H9 (cell line): ENCODE measurements around the gene MLNR. TPM values are rescaled to one million over a fixed set of nuclear protein-coding genes. Genes with fewer than 3 reads are reported as not detected.

ENCODE experiments used
- DNase-seq: peaks from one replicate; pipeline ENCODE4 v3.0.0-alpha.2; 2017
- H2AFZ ChIP-seq: one replicate; pipeline ENCODE4 v1.6.1; 2013; ENCODE audit warnings: mild to moderate bottlenecking, low read length, control low read depth, moderate library complexity
- H2AK5ac ChIP-seq: 2 replicates; pipeline ENCODE4 v1.6.1; 2013; ENCODE audit warnings: low read length, control low read depth, mixed read lengths; ENCODE audit not compliant: insufficient read length
- H2BK120ac ChIP-seq: one replicate; pipeline ENCODE4 v1.6.1; 2013; ENCODE audit warnings: low read depth, mild to moderate bottlenecking, low read length, control low read depth, inconsistent platforms; ENCODE audit not compliant: poor library complexity, severe bottlenecking
- H2BK12ac ChIP-seq: 2 replicates; pipeline ENCODE4 v1.6.1; 2013; ENCODE audit warnings: low read length, control low read depth, mixed read lengths, low read depth; ENCODE audit not compliant: insufficient read length
- H2BK15ac ChIP-seq: 2 replicates; pipeline ENCODE4 v1.6.1; 2013; ENCODE audit warnings: low read depth, low read length, control low read depth
- H2BK20ac ChIP-seq: one replicate; pipeline ENCODE4 v1.6.1; 2013; ENCODE audit warnings: low read depth, mild to moderate bottlenecking, low read length, control low read depth, inconsistent platforms; ENCODE audit not compliant: poor library complexity, severe bottlenecking
- H2BK5ac ChIP-seq: 2 replicates; pipeline ENCODE4 v1.6.1; 2013; ENCODE audit warnings: low read length, control low read depth, mixed read lengths; ENCODE audit not compliant: insufficient read length
- H3K14ac ChIP-seq: 2 replicates; pipeline ENCODE4 v1.6.1; 2013; ENCODE audit warnings: low read length, control low read depth; ENCODE audit not compliant: insufficient read depth
- H3K18ac ChIP-seq: 2 replicates; pipeline ENCODE4 v1.6.1; 2013; ENCODE audit warnings: low read depth, mild to moderate bottlenecking, mixed read lengths, low read length, control low read depth; ENCODE audit not compliant: insufficient read length
- H3K23ac ChIP-seq: 2 replicates; pipeline ENCODE4 v1.6.1; 2013; ENCODE audit warnings: low read length, control low read depth, mixed read lengths, low read depth; ENCODE audit not compliant: insufficient read length
- H3K23me2 ChIP-seq: 2 replicates; pipeline ENCODE4 v1.6.1; 2013; ENCODE audit warnings: low read depth, mild to moderate bottlenecking, mixed read lengths, low read length, control low read depth; ENCODE audit not compliant: insufficient read length, poor library complexity, severe bottlenecking
- H3K27ac ChIP-seq: 2 replicates; pipeline ENCODE4 v1.5.1; 2013; ENCODE audit warnings: low read length, control low read depth, mixed read lengths, low read depth; ENCODE audit not compliant: insufficient read length
- H3K27me3 ChIP-seq: 2 replicates; pipeline ENCODE4 v1.6.1; 2013; ENCODE audit warnings: low read length, control low read depth, inconsistent platforms; ENCODE audit not compliant: insufficient read depth
- H3K4ac ChIP-seq: 2 replicates; pipeline ENCODE4 v1.6.1; 2013; ENCODE audit warnings: low read depth, mild to moderate bottlenecking, control low read depth, inconsistent platforms, low read length, moderate library complexity
- H3K4me1 ChIP-seq: 2 replicates; pipeline ENCODE4 v1.6.1; 2013; ENCODE audit warnings: low read length, control low read depth, inconsistent platforms; ENCODE audit not compliant: insufficient read depth
- H3K4me2 ChIP-seq: 2 replicates; pipeline ENCODE4 v1.6.1; 2013; ENCODE audit warnings: low read length, control low read depth, mixed read lengths; ENCODE audit not compliant: insufficient read length, insufficient read depth
- H3K56ac ChIP-seq: 2 replicates; pipeline ENCODE4 v1.6.1; 2013; ENCODE audit warnings: low read depth, mild to moderate bottlenecking, mixed read lengths, low read length, control low read depth; ENCODE audit not compliant: insufficient read length
- H3K79me1 ChIP-seq: 2 replicates; pipeline ENCODE4 v1.6.1; 2013; ENCODE audit warnings: low read depth, mild to moderate bottlenecking, moderate library complexity, low read length, control low read depth, inconsistent platforms; ENCODE audit not compliant: insufficient read depth, poor library complexity, severe bottlenecking
- H3K79me2 ChIP-seq: 2 replicates; pipeline ENCODE4 v1.6.1; 2013; ENCODE audit warnings: low read length, control low read depth, inconsistent platforms; ENCODE audit not compliant: insufficient read depth
- H3K9ac ChIP-seq: 2 replicates; pipeline ENCODE4 v1.6.1; 2013; ENCODE audit warnings: low read length, control low read depth, mixed read lengths; ENCODE audit not compliant: insufficient read length; ENCODE audit errors: extremely low read depth
- H3K9me3 ChIP-seq: one replicate; pipeline ENCODE4 v1.6.1; 2013; ENCODE audit warnings: low read depth, low read length, inconsistent platforms; ENCODE audit not compliant: control insufficient read depth
- H3T11ph ChIP-seq: one replicate; pipeline ENCODE4 v1.6.1; 2013; ENCODE audit warnings: mild to moderate bottlenecking, low read length, control low read depth, inconsistent platforms
- H4K20me1 ChIP-seq: one replicate; pipeline ENCODE4 v1.6.1; 2013; ENCODE audit not compliant: control insufficient read depth, insufficient read length, insufficient read depth
- H4K5ac ChIP-seq: 2 replicates; pipeline ENCODE4 v1.6.1; 2013; ENCODE audit warnings: low read depth, mild to moderate bottlenecking, mixed read lengths, low read length, control low read depth; ENCODE audit not compliant: insufficient read length
- H4K8ac ChIP-seq: replicated peaks from 2 replicates; pipeline ENCODE4 v1.6.1; 2013; ENCODE audit warnings: low read length, control low read depth, mixed read lengths, low read depth; ENCODE audit not compliant: insufficient read length
- H4K91ac ChIP-seq: 2 replicates; pipeline ENCODE4 v1.6.1; 2013; ENCODE audit warnings: low read depth, mild to moderate bottlenecking, moderate library complexity, mixed read lengths, low read length, control low read depth; ENCODE audit not compliant: insufficient read length
- H3K27ac Mint-ChIP-seq, 3 experiments: 2 replicates in 2 of 3; 3 replicates in 1 of 3; pipeline ENCODE4 v1.8.0; 2020 to 2021; ENCODE audit warnings: mixed read lengths in 3 of 3, mild to moderate bottlenecking in 1 of 3, moderate library complexity in 1 of 3
- H3K27me3 Mint-ChIP-seq: 2 replicates; pipeline ENCODE4 v1.8.0; 2021; ENCODE audit warnings: low read depth, mild to moderate bottlenecking, moderate library complexity, mixed read lengths
- H3K36me3 Mint-ChIP-seq, 3 experiments: 2 replicates in 2 of 3; 3 replicates in 1 of 3; pipeline ENCODE4 v1.8.0; 2020 to 2021; ENCODE audit warnings: low read depth in 3 of 3, mixed read lengths in 3 of 3; ENCODE audit not compliant: insufficient read depth in 1 of 3
- H3K4me1 Mint-ChIP-seq, 2 experiments: 2 replicates each; pipeline ENCODE4 v1.8.0; 2020; ENCODE audit warnings: mixed read lengths in 2 of 2
- H3K4me3 Mint-ChIP-seq, 2 experiments: 2 replicates in 1 of 2; 3 replicates in 1 of 2; pipeline ENCODE4 v1.8.0; 2020 to 2021; ENCODE audit warnings: mild to moderate bottlenecking in 2 of 2, mixed read lengths in 2 of 2, moderate library complexity in 1 of 2
- H3K9me3 Mint-ChIP-seq, 2 experiments: 2 replicates in 1 of 2; 3 replicates in 1 of 2; pipeline ENCODE4 v1.8.0; 2020; ENCODE audit warnings: mild to moderate bottlenecking in 2 of 2, mixed read lengths in 2 of 2, moderate library complexity in 1 of 2
- WGBS: extraction: QIAGEN DNeasy Blood & Tissue Kit; methylation state at CpG from one replicate; pipeline ENCODE4 v1.1.7; 2013; ENCODE audit warnings: missing lambda C conversion rate, low lambda C conversion rate, mixed read lengths; ENCODE audit not compliant: insufficient read length; ENCODE audit errors: extremely low coverage; 5-methylcytosine and 5-hydroxymethylcytosine counted together
- total RNA-seq: library from RNA; stranded (reverse); gene quantifications from 2 replicates; pipeline ENCODE4 v1.2.1, GENCODE V29; 2021
- TF ChIP-seq, protein P1 (sequence below): fragments of 200-600 bp; sonication (generic); conservative IDR thresholded peaks from 3 replicates; pipeline ENCODE4 v1.8.0; 2021; ENCODE audit warnings: antibody characterized with exemption, mild to moderate bottlenecking

The MLNR gene
- total RNA-seq, 1 experiment from 2014 or later, result not detected

GRCh38 chr13:49246850-49247642 lies 26.9 kb downstream of the MLNR start:
- Mint-ChIP-seq H3K9me3 (no peaks in the 10 kb centered on the region; a peak in 1 of 5 replicates), H3K36me3 (no peaks in the 10 kb centered on the region), H3K27ac (peak overlapping the region; percentile 16 to 98 (median 96); a peak in 4 of 7 replicates), H3K4me1 (peaks cover 13 to 14% of the 10 kb centered on the region in 2 experiments), H3K4me3 (peak overlapping the region; percentile 91 to 98), H3K27me3 (no peaks in the 10 kb centered on the region; the same call in 1 of the 2 replicates)
- Histone ChIP-seq H4K20me1 (no peaks in the 10 kb centered on the region), H3K9ac (peak overlapping the region; percentile 54), H4K91ac (no peak overlapping the region), H4K5ac (no peak overlapping the region), H3K23ac (no peak overlapping the region), H2BK5ac (no peak overlapping the region), H3K4me2 (peak overlapping the region; percentile 96), H2BK20ac (no peak overlapping the region), H2BK12ac (no peak overlapping the region), H2BK15ac (no peak overlapping the region), H3K4me1 (no peaks in the 10 kb centered on the region), H3K4ac (no peak overlapping the region), H3K79me2 (no peaks in the 10 kb centered on the region), H3K18ac (no peak overlapping the region), H3K9me3 (no peaks in the 10 kb centered on the region), H3K79me1 (no peaks in the 10 kb centered on the region), H2AFZ (no peak overlapping the region), H3K27ac (no peak overlapping the region), H3K23me2 (peaks cover 9% of the 10 kb centered on the region), H3K27me3 (no peaks in the 10 kb centered on the region), H2BK120ac (no peak overlapping the region), H3K56ac (no peak overlapping the region), H4K8ac (no peak overlapping the region), H3T11ph (no peak overlapping the region), H2AK5ac (no peak overlapping the region), H3K14ac (no peak overlapping the region)
- TF ChIP-seq, protein P1, sequence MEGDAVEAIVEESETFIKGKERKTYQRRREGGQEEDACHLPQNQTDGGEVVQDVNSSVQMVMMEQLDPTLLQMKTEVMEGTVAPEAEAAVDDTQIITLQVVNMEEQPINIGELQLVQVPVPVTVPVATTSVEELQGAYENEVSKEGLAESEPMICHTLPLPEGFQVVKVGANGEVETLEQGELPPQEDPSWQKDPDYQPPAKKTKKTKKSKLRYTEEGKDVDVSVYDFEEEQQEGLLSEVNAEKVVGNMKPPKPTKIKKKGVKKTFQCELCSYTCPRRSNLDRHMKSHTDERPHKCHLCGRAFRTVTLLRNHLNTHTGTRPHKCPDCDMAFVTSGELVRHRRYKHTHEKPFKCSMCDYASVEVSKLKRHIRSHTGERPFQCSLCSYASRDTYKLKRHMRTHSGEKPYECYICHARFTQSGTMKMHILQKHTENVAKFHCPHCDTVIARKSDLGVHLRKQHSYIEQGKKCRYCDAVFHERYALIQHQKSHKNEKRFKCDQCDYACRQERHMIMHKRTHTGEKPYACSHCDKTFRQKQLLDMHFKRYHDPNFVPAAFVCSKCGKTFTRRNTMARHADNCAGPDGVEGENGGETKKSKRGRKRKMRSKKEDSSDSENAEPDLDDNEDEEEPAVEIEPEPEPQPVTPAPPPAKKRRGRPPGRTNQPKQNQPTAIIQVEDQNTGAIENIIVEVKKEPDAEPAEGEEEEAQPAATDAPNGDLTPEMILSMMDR, result no peak
- DNase-seq, result no peak
- WGBS, result no CpG with 5 or more reads among the region's 4 CpGs
